ENCODE data around the gene PIGN.

DNA sequence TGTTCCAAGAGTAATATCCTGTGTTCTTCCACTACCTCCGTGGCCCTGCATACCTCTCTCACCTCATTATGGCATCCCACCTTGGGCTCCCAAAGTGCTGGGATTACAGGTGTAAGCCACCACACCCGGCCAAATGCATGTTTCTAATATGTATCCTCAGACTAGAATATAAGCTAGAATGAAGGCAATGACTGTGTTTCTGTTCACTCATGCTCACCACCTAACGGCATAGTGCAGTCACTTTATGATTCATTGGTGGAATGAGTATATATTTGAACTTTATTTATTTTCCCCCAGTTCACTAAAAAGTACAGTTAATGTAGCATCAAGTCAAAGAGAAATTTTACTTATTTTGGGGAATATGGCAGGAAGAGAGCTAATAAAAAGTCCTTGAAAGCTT is 11.3 kb downstream of the PIGN start:
- TF ChIP-seq, protein P1, sequence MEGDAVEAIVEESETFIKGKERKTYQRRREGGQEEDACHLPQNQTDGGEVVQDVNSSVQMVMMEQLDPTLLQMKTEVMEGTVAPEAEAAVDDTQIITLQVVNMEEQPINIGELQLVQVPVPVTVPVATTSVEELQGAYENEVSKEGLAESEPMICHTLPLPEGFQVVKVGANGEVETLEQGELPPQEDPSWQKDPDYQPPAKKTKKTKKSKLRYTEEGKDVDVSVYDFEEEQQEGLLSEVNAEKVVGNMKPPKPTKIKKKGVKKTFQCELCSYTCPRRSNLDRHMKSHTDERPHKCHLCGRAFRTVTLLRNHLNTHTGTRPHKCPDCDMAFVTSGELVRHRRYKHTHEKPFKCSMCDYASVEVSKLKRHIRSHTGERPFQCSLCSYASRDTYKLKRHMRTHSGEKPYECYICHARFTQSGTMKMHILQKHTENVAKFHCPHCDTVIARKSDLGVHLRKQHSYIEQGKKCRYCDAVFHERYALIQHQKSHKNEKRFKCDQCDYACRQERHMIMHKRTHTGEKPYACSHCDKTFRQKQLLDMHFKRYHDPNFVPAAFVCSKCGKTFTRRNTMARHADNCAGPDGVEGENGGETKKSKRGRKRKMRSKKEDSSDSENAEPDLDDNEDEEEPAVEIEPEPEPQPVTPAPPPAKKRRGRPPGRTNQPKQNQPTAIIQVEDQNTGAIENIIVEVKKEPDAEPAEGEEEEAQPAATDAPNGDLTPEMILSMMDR (IDR thresholded peaks at IDR 0.05): no peak
- TF ChIP-seq TCF7L2 (IDR thresholded peaks at IDR 0.05; ENCODE audit: low read depth, low read length) (no peak), POLR2AphosphoS5 (IDR thresholded peaks at IDR 0.05; ENCODE audit: low read depth, low read length) (no peak), SIN3A (IDR thresholded peaks at IDR 0.05; ENCODE audit: borderline replicate concordance, insufficient read depth, low read depth, low read length) (no peak)
- TF ChIP-seq, protein P2, sequence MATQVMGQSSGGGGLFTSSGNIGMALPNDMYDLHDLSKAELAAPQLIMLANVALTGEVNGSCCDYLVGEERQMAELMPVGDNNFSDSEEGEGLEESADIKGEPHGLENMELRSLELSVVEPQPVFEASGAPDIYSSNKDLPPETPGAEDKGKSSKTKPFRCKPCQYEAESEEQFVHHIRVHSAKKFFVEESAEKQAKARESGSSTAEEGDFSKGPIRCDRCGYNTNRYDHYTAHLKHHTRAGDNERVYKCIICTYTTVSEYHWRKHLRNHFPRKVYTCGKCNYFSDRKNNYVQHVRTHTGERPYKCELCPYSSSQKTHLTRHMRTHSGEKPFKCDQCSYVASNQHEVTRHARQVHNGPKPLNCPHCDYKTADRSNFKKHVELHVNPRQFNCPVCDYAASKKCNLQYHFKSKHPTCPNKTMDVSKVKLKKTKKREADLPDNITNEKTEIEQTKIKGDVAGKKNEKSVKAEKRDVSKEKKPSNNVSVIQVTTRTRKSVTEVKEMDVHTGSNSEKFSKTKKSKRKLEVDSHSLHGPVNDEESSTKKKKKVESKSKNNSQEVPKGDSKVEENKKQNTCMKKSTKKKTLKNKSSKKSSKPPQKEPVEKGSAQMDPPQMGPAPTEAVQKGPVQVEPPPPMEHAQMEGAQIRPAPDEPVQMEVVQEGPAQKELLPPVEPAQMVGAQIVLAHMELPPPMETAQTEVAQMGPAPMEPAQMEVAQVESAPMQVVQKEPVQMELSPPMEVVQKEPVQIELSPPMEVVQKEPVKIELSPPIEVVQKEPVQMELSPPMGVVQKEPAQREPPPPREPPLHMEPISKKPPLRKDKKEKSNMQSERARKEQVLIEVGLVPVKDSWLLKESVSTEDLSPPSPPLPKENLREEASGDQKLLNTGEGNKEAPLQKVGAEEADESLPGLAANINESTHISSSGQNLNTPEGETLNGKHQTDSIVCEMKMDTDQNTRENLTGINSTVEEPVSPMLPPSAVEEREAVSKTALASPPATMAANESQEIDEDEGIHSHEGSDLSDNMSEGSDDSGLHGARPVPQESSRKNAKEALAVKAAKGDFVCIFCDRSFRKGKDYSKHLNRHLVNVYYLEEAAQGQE (IDR thresholded peaks at IDR 0.05; ENCODE audit: insufficient read depth in 1 of 2, low read depth in 2 of 2, low read length in 1 of 2): no peak
